ENCODE data around the gene KRT26. TPM values are rescaled to one million over a fixed set of nuclear protein-coding genes. Genes with fewer than 3 reads are reported as not detected.

The KRT26 gene
- total and polyA plus RNA-seq, 2 of the 4 experiments (the other 2 are of a cell fraction), result not detected

DNA sequence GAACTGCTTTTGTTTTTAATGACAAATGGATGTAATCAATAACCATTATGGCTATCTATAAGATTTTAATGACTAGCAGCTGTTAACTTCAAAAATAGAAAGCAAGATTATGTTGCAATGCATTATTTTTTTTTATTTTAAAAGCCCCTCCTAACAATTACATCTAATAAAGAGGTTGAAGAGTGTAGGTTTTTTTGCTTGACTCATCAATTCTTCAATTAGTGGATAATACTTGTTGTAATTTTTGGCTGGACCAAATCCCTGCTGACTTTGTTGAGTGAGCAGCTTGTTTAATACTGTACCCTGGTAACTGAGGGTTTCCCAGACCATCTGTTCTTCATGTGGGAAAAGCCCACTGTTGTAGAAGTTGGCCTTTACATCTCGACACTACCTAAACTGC lies 41.0 kb downstream of the KRT26 start:
- Histone ChIP-seq H3K4me3 (ENCODE audit: insufficient read depth, low read depth, low read length) (no peak overlapping the region), H3K4ac (ENCODE audit: low read depth, low read length) (no peak overlapping the region), H3K18ac (ENCODE audit: low read depth, low read length) (no peak overlapping the region), H3K9ac (ENCODE audit: low read depth, low read length) (no peak overlapping the region), H4K5ac (ENCODE audit: low read depth, low read length) (no peak overlapping the region), H2BK120ac (ENCODE audit: low read depth, low read length) (no peak overlapping the region), H4K91ac (ENCODE audit: insufficient read depth, low read depth, low read length) (no peak overlapping the region), H3K56ac (ENCODE audit: extremely low read depth, insufficient read depth, low read length) (no peak overlapping the region), H3K79me1 (ENCODE audit: low read depth in 1 of 2, low read length in 2 of 2) (no peaks in the 10 kb centered on the region), H2BK20ac (ENCODE audit: low read depth, low read length) (no peak overlapping the region), H2BK15ac (ENCODE audit: low read depth, low read length) (no peak overlapping the region), H4K20me1 (ENCODE audit: insufficient read depth, low read length) (no peaks in the 10 kb centered on the region), H3K9me1 (ENCODE audit: insufficient read depth, low read length) (no peaks in the 10 kb centered on the region), H3K27ac (ENCODE audit: insufficient read depth, low read length) (no peak overlapping the region), H2AK9ac (replicated peaks; ENCODE audit: low read depth, low read length, poor library complexity) (no peak overlapping the region), H2AK5ac (ENCODE audit: low read depth, low read length) (no peak overlapping the region), H3K27me3 (ENCODE audit: control insufficient read depth, insufficient read depth, low read length) (peaks cover 28% of the 10 kb centered on the region), H3K9me3 (ENCODE audit: control insufficient read depth, insufficient read depth, low read length) (no peaks in the 10 kb centered on the region), H2BK5ac (ENCODE audit: low read depth, low read length, poor library complexity, severe bottlenecking) (no peak overlapping the region), H3K14ac (replicated peaks; ENCODE audit: low read depth, low read length) (no peak overlapping the region), H3K4me2 (ENCODE audit: low read depth, low read length) (no peak overlapping the region), H3K4me1 (ENCODE audit: control insufficient read depth, insufficient read depth, low read length) (no peaks in the 10 kb centered on the region), H3K23ac (ENCODE audit: low read depth, low read length) (no peak overlapping the region), H4K8ac (ENCODE audit: low read depth in 2 of 2, low read length in 2 of 2) (no peak overlapping the region), H2AFZ (replicated peaks; ENCODE audit: low read length, poor library complexity) (no peak overlapping the region), H3K36me3 (ENCODE audit: control insufficient read depth, insufficient read depth, low read length) (no peaks in the 10 kb centered on the region)
- ChIA-PET POLR2A (ENCODE audit: unreplicated experiment) (no interaction called here), CTCF (interaction anchor here (1.0 kb wide), 2 partner anchors 8 to 9 kb away, joined by 3 to 5 read pairs; no protein-coding TSS in a partner anchor)
- in situ Hi-C loops (cut with MboI; ENCODE audit: low sequenced_read_pairs) (no loop called here), dilution Hi-C loops (cut with HindIII; ENCODE audit: low sequenced_read_pairs, unreplicated experiment) (no loop called here), intact Hi-C loops (cut with micrococcal nuclease) (no loop called here)
- TF ChIP-seq MXI1 (IDR thresholded peaks at IDR 0.05; ENCODE audit: borderline replicate concordance, low read depth, low read length) (no peak), CEBPB (IDR thresholded peaks at IDR 0.05; ENCODE audit: low read depth, low read length) (no peak), MAFK (IDR thresholded peaks at IDR 0.05; ENCODE audit: low read depth, low read length) (peak; percentile 71)
- DNase-seq, result no peak
- WGBS, 2 experiments (ENCODE audit: extremely low coverage in 2 of 2, insufficient read length in 1 of 2), result no CpG with 5 or more reads among the region's 1 CpG
- no peak for ATAC-seq (ENCODE audit: low read depth)
- BruUV-seq (replicated peaks), result no TSS peak
